Panc1 (cell line): ENCODE results near the gene NUDT22. TPM values are rescaled to one million over a fixed set of nuclear protein-coding genes. Genes with fewer than 3 reads are reported as not detected.

Experiments
- ATAC-seq: fragments of 200-7000 bp; cut with Tn5 transposase; 2 replicates; pipeline ENCODE4 v1.9.1; 2020; ENCODE audit warnings: mild to moderate bottlenecking, moderate library complexity
- BruUV-seq: library from RNA; stranded (reverse); fragments of 400-500 nt; replicated peaks from 2 replicates; lab custom pipeline; 2021; lab: Mats Ljungman, UMichigan
- CTCF ChIA-PET: fragments of 300-600 bp; sonication (Branson Sonifier 250); formaldehyde crosslinking; loops from one replicate; lab custom pipeline; 2022; ENCODE audit warnings: antibody characterized with exemption; lab: Charles Lee
- POLR2A ChIA-PET: fragments of 300-600 bp; sonication (Branson Sonifier 250); formaldehyde crosslinking; loops from one replicate; lab custom pipeline; 2022; ENCODE audit warnings: antibody characterized with exemption; lab: Charles Lee
- DNase-seq: peaks from one replicate; pipeline ENCODE4 v3.0.0-alpha.2; 2010; ENCODE audit warnings: low read depth, low spot score
- H3K27ac ChIP-seq: 2 replicates; pipeline ENCODE4 v1.5.1; 2011; ENCODE audit warnings: mild to moderate bottlenecking, low read length, inconsistent platforms
- H3K27me3 ChIP-seq: fragments of 200-500 bp; sonication (Bioruptor generic); 2 replicates; pipeline ENCODE4 v1.6.0; 2014; ENCODE audit warnings: low read length, inconsistent platforms; ENCODE audit not compliant: control insufficient read depth, insufficient read depth
- H3K36me3 ChIP-seq: fragments of 200-500 bp; sonication (Bioruptor generic); 2 replicates; pipeline ENCODE4 v1.5.1; 2014; ENCODE audit warnings: inconsistent platforms, mild to moderate bottlenecking, low read length, moderate library complexity; ENCODE audit not compliant: control insufficient read depth, insufficient read depth
- H3K4me1 ChIP-seq: 2 replicates; pipeline ENCODE4 v1.5.1; 2011; ENCODE audit warnings: inconsistent platforms, mild to moderate bottlenecking, low read length, moderate library complexity; ENCODE audit not compliant: control insufficient read depth, insufficient read depth
- H3K4me3 ChIP-seq, 2 experiments: 2 replicates each; pipeline ENCODE4 v1.5.1; 2011 to 2012; ENCODE audit warnings: low read depth in 2 of 2, low read length in 2 of 2, mild to moderate bottlenecking in 2 of 2, inconsistent platforms in 1 of 2, moderate library complexity in 1 of 2
- H3K9me3 ChIP-seq: fragments of 200-500 bp; sonication (Bioruptor generic); 2 replicates; pipeline ENCODE4 v1.5.1; 2014; ENCODE audit warnings: low read depth, mild to moderate bottlenecking, inconsistent platforms, low read length, moderate library complexity; ENCODE audit not compliant: control insufficient read depth, insufficient read depth
- CTCF ChIP-seq: fragments of 450-650 bp; IDR thresholded peaks from 2 replicates; pipeline ENCODE4 v1.5.1; 2017; ENCODE audit warnings: mild to moderate bottlenecking
- POLR2AphosphoS5 ChIP-seq: IDR thresholded peaks from 2 replicates; pipeline ENCODE4 v1.6.1; 2012; ENCODE audit warnings: mild to moderate bottlenecking, low read depth, low read length, moderate library complexity
- REST ChIP-seq, 2 experiments: IDR thresholded peaks; 2 replicates each; pipeline ENCODE4 v1.6.1; 2011 to 2012; ENCODE audit warnings: low read depth in 2 of 2, control low read depth in 1 of 2, low read length in 1 of 2, mild to moderate bottlenecking in 1 of 2, moderate library complexity in 1 of 2; ENCODE audit not compliant: insufficient read depth in 1 of 2
- SIN3A ChIP-seq: IDR thresholded peaks from 2 replicates; pipeline ENCODE4 v1.6.1; 2012; ENCODE audit warnings: low read depth, mild to moderate bottlenecking, low read length, moderate library complexity, borderline replicate concordance; ENCODE audit not compliant: insufficient read depth
- TCF7L2 ChIP-seq: IDR thresholded peaks from 2 replicates; pipeline ENCODE4 v1.6.1; 2011; ENCODE audit warnings: mild to moderate bottlenecking, low read depth, low read length, inconsistent platforms
- in situ Hi-C: cut with HindIII; loops from 2 replicates; pipeline ENCODE4 v1.10.0; 2016; ENCODE audit warnings: low sequenced_read_pairs, low pct_unique_long_range_greater_than_20kb
- intact Hi-C: fragments of 100-400 bp; cut with micrococcal nuclease; formaldehyde crosslinking; loops from one replicate; pipeline ENCODE4 v1.10.0; 2022; ENCODE audit not compliant: unreplicated experiment
- total RNA-seq: library from RNA; stranded (reverse); gene quantifications from one replicate; pipeline ENCODE4 v1.2.1, GENCODE V29; 2021; ENCODE audit not compliant: unreplicated experiment

NUDT22 gene
- total RNA-seq, 1 experiment from 2014 or later, result 98.8 TPM

DNA sequence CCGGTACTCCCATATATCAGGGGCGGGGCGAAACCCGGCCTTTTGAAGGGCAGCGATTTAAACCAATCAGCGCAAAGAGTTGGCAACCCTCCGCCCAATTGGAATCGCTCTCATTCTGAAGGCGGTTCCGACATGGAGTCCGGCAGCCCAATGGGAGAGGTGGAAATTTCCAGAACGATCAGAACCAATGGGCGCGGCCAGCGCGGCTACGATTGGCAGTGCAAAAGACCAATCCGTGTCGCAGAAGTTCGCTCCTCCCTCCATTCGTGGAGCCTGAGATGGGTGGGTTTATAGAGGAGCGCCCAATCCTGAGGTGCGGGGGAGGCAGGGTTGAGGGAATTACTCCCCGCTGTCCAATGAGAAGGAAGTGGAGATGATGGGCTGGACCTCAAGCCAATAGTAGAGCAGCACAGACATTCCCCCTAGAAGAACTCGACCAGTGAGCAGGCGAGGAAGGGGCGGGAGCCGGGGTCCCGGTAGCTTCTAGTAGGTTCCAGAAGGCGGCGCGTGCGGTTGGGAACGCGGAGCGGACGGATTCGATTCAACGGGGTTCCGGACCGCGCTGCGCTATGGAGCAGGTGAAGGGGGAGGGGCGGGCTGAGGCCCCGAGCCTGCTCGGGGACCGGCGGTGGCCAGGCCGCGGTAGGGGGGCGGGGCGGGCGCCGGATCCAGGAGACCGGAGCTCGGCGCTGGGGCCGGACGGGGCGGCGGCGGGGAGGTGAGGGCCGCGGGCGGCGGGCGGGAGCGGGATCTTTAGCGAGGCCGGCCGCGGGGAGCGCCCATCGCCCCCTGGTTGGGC, 40.2 kb upstream of the NUDT22 start, which contains the start of gene STIP1:
TSS of gene STIP1 (plus strand) at position 479 of the 799 bp plus-strand sequence. CDS start at position 570, 91 bp downstream.
- H3K36me3 ChIP-seq, result peaks cover 4% of the 10 kb centered on the region; the same call in 1 of the 2 replicates
- POLR2A ChIA-PET, result interaction anchor here (0.6 kb wide), 2 partner anchors 11 to 324 kb away, joined by 5 to 8 read pairs; no protein-coding TSS in a partner anchor
- no TSS peak for BruUV-seq
- ATAC-seq (peak; percentile 91), DNase-seq (peak; percentile 100)
- TF ChIP-seq CTCF, result no peak
- TF ChIP-seq SIN3A, result peak; percentile 90; the same call in 1 of the 2 replicates
- 0 out of 2 replicates have a peak, but pooled peaks have one; percentile 22 for TF ChIP-seq TCF7L2
- H3K27ac ChIP-seq, result peak within 1 kb of the TSS; percentile 98
- no peaks in the 10 kb centered on the region for H3K9me3 ChIP-seq
- H3K27me3 ChIP-seq, result no peaks in the 10 kb centered on the region
- H3K4me1 ChIP-seq, result peaks cover 39% of the 10 kb centered on the region
- peak within 1 kb of the TSS; percentile 83 to 90; a peak in 3 of 4 replicates for H3K4me3 ChIP-seq
- intact Hi-C loops, result no loop called here
- CTCF ChIA-PET, result interaction anchor here (1.0 to 1.1 kb wide), 2 partner anchors 10 to 23 kb away, joined by 3 read pairs; no protein-coding TSS in a partner anchor
- in situ Hi-C loops, result no loop called here

DNA sequence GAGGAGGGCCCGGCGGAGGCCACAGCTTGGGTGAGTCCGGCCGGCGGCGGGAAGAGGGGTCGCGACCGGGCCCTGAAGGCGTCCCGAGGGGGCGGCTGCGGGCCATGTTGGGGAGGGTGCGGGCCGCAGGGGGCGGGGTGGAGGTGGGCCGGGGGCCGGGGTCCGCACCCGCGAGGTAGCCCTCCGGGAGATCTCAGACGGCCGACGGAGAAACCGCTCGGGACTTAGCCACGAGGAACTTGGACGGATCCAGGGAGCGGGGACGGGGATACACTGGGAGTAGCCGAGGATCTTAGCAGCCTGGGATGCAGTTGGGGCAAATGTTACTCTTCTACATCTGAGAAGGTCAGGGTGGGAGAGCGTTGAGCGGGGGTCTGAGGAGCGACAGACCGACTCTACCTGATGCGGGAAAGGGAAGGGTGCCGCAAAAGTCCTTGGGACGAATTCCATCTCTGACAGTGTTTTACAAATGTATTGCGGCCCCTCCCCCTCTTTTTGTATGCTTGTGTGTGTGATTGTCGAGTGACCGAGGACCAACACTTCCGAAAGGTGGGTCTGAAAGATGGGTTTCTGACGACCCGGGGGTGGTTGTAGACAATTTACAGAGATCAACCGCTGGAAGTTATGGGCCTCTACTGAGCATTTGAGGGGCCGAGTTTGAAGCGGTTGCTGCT, 39.4 kb upstream of the NUDT22 start:
- intact Hi-C loops (no loop called here), in situ Hi-C loops (no loop called here)
- no peak overlapping the region for H3K4me3 ChIP-seq
- ATAC-seq (no peak), DNase-seq (no peak)
- H3K9me3 ChIP-seq, result no peaks in the 10 kb centered on the region
- POLR2A ChIA-PET, result no interaction called here
- H3K36me3 ChIP-seq, result peaks cover 4% of the 10 kb centered on the region; the same call in 1 of the 2 replicates
- H3K27me3 ChIP-seq, result no peaks in the 10 kb centered on the region
- H3K4me1 ChIP-seq, result peaks cover 32% of the 10 kb centered on the region
- CTCF ChIA-PET, result no interaction called here
- no TSS peak for BruUV-seq
- no peak overlapping the region for H3K27ac ChIP-seq
- no peak for TF ChIP-seq REST (IDR thresholded peaks at IDR 0.05; ENCODE audit: insufficient read depth in 1 of 2, low read depth in 2 of 2, low read length in 1 of 2)
- TF ChIP-seq TCF7L2, result no peak
- no peak for TF ChIP-seq POLR2AphosphoS5
- no peak for TF ChIP-seq SIN3A
- no peak for TF ChIP-seq CTCF
